HEK293T (cell line): ENCODE measurements around the gene VPS41.

ENCODE experiments used
- ARNT ChIP-seq: fragments of 450-650 bp; IDR thresholded peaks from 2 replicates; pipeline ENCODE4 v1.6.1; 2017; ENCODE audit warnings: mild to moderate bottlenecking
- BHLHE40 ChIP-seq: fragments of 450-650 bp; IDR thresholded peaks from 2 replicates; pipeline ENCODE4 v1.6.1; 2016; ENCODE audit warnings: mild to moderate bottlenecking, moderate library complexity, borderline replicate concordance
- CTBP1 ChIP-seq: fragments of 450-650 bp; IDR thresholded peaks from 2 replicates; pipeline ENCODE4 v1.6.1; 2016; ENCODE audit warnings: borderline replicate concordance
- ELF4 ChIP-seq: fragments of 450-650 bp; IDR thresholded peaks from 2 replicates; pipeline ENCODE4 v1.6.1; 2017; ENCODE audit warnings: antibody characterized with exemption
- FOXA1 ChIP-seq: fragments of 450-650 bp; IDR thresholded peaks from 2 replicates; pipeline ENCODE4 v1.6.1; 2016; ENCODE audit warnings: mild to moderate bottlenecking
- FOXK2 ChIP-seq: fragments of 450-650 bp; IDR thresholded peaks from 2 replicates; pipeline ENCODE4 v1.6.1; 2016; ENCODE audit warnings: mild to moderate bottlenecking
- FOXM1 ChIP-seq: fragments of 450-650 bp; IDR thresholded peaks from 2 replicates; pipeline ENCODE4 v1.6.1; 2017; ENCODE audit warnings: mild to moderate bottlenecking, borderline replicate concordance
- HDGF ChIP-seq: fragments of 450-650 bp; IDR thresholded peaks from 2 replicates; pipeline ENCODE4 v1.6.1; 2017; ENCODE audit warnings: antibody characterized with exemption, borderline replicate concordance
- L3MBTL2 ChIP-seq: fragments of 450-650 bp; conservative IDR thresholded peaks from 2 replicates; pipeline ENCODE4 v1.6.1; 2016; ENCODE audit warnings: mild to moderate bottlenecking
- NFRKB ChIP-seq: fragments of 450-650 bp; IDR thresholded peaks from 2 replicates; pipeline ENCODE4 v1.6.1; 2016; ENCODE audit warnings: mild to moderate bottlenecking, moderate library complexity
- PKNOX1 ChIP-seq: fragments of 450-650 bp; IDR thresholded peaks from 2 replicates; pipeline ENCODE4 v1.6.1; 2016
- SP1 ChIP-seq: fragments of 450-650 bp; IDR thresholded peaks from 2 replicates; pipeline ENCODE4 v1.6.1; 2017
- SUZ12 ChIP-seq: fragments of 450-650 bp; IDR thresholded peaks from 2 replicates; pipeline ENCODE4 v1.6.1; 2016; ENCODE audit warnings: mild to moderate bottlenecking
- ZNF384 ChIP-seq: fragments of 450-650 bp; IDR thresholded peaks from 2 replicates; pipeline ENCODE4 v1.6.1; 2016

GRCh38 chr7:38775506-38776175, 133.3 kb downstream of the VPS41 start:
- no peak for TF ChIP-seq BHLHE40
- TF ChIP-seq FOXM1, result no peak
- TF ChIP-seq ZNF384, result no peak
- no peak for TF ChIP-seq ARNT
- TF ChIP-seq ELF4, result no peak
- no peak for TF ChIP-seq L3MBTL2
- no peak for TF ChIP-seq FOXA1
- no peak for TF ChIP-seq CTBP1
- TF ChIP-seq SP1, result no peak
- no peak for TF ChIP-seq HDGF
- no peak for TF ChIP-seq SUZ12
- TF ChIP-seq FOXK2, result no peak
- TF ChIP-seq PKNOX1, result no peak
- no peak for TF ChIP-seq NFRKB
